OCI-LY7 (cell line): Measurements from ENCODE around the gene NPC1. TPM values are rescaled to one million over a fixed set of nuclear protein-coding genes. Genes with fewer than 3 reads are reported as not detected.

Source experiments
- BruUV-seq: library from RNA; stranded (reverse); fragments of 400-500 nt; replicated peaks from 2 replicates; lab custom pipeline; 2021; lab: Mats Ljungman, UMichigan
- CTCF ChIA-PET: fragments of 300-600 bp; sonication (Branson Sonifier 250); formaldehyde crosslinking; loops from one replicate; lab custom pipeline; 2022; ENCODE audit warnings: antibody characterized with exemption; ENCODE audit not compliant: unreplicated experiment; lab: Charles Lee
- POLR2A ChIA-PET: fragments of 300-600 bp; sonication (Branson Sonifier 250); formaldehyde crosslinking; loops from one replicate; lab custom pipeline; 2022; ENCODE audit warnings: antibody characterized with exemption; lab: Charles Lee
- DNase-seq: peaks from one replicate; pipeline ENCODE4 v3.0.0-alpha.2; 2015; ENCODE audit warnings: low spot score
- H2AFZ ChIP-seq: fragments of 200-600 bp; sonication (generic), shearing (Covaris generic); 2 replicates; pipeline ENCODE4 v1.6.1; 2014; ENCODE audit warnings: mild to moderate bottlenecking, antibody characterized with exemption, low read length, moderate library complexity
- H3K27ac ChIP-seq: fragments of 200-600 bp; sonication (generic); 2 replicates; pipeline ENCODE4 v1.5.1; 2014; ENCODE audit warnings: mixed run types, low read depth, mild to moderate bottlenecking, moderate library complexity, low read length, inconsistent platforms; ENCODE audit not compliant: poor library complexity, severe bottlenecking
- H3K36me3 ChIP-seq: fragments of 200-600 bp; sonication (generic); 2 replicates; pipeline ENCODE4 v1.6.1; 2014; ENCODE audit warnings: mild to moderate bottlenecking, antibody characterized with exemption, low read length, moderate library complexity, mixed read lengths; ENCODE audit not compliant: insufficient read depth
- H3K4me1 ChIP-seq: fragments of 200-600 bp; sonication (generic); 2 replicates; pipeline ENCODE4 v1.5.1; 2014; ENCODE audit warnings: mild to moderate bottlenecking, low read length; ENCODE audit not compliant: insufficient read depth, poor library complexity, severe bottlenecking
- H3K4me2 ChIP-seq: fragments of 200-600 bp; sonication (generic); 2 replicates; pipeline ENCODE4 v1.6.1; 2014; ENCODE audit warnings: mild to moderate bottlenecking, low read length
- H3K4me3 ChIP-seq: fragments of 200-600 bp; sonication (generic); 2 replicates; pipeline ENCODE4 v1.5.1; 2014; ENCODE audit warnings: mild to moderate bottlenecking, low read depth, low read length; ENCODE audit not compliant: poor library complexity, severe bottlenecking
- H3K79me2 ChIP-seq: fragments of 200-600 bp; sonication (generic); 2 replicates; pipeline ENCODE4 v1.6.1; 2016; ENCODE audit warnings: low read depth, mild to moderate bottlenecking, low read length, moderate library complexity, mixed read lengths; ENCODE audit not compliant: insufficient read depth
- H3K9me2 ChIP-seq: fragments of 200-600 bp; sonication (generic); 2 replicates; pipeline ENCODE4 v1.6.1; 2016; ENCODE audit warnings: mild to moderate bottlenecking, low read length, mixed read lengths; ENCODE audit not compliant: insufficient read depth
- H3K9me3 ChIP-seq: fragments of 200-600 bp; sonication (generic); 2 replicates; pipeline ENCODE4 v1.6.1; 2014; ENCODE audit warnings: mild to moderate bottlenecking, mixed run types, low read length, mixed read lengths
- H4K20me1 ChIP-seq: fragments of 200-600 bp; sonication (generic); 2 replicates; pipeline ENCODE4 v1.6.1; 2014; ENCODE audit warnings: mild to moderate bottlenecking, antibody characterized with exemption, low read length, moderate library complexity, mixed read lengths; ENCODE audit not compliant: insufficient read depth
- CTCF ChIP-seq: fragments of 200-600 bp; sonication (generic); conservative IDR thresholded peaks from 2 replicates; pipeline ENCODE4 v1.5.1; 2014; ENCODE audit warnings: mild to moderate bottlenecking, antibody characterized with exemption, low read length, moderate library complexity, mixed read lengths
- EZH2phosphoT487 ChIP-seq: fragments of 200-600 bp; sonication (generic); IDR thresholded peaks from 2 replicates; pipeline ENCODE4 v1.6.1; 2018; ENCODE audit warnings: low read depth, borderline replicate concordance, mild to moderate bottlenecking, mixed run types, antibody characterized with exemption, low read length, moderate library complexity, mixed read lengths
- intact Hi-C: fragments of 100-400 bp; cut with micrococcal nuclease; formaldehyde crosslinking; loops from one replicate; pipeline ENCODE4 v1.10.0; 2022; ENCODE audit not compliant: unreplicated experiment
- total RNA-seq, 2 experiments: library from RNA; depleted of rRNA in 1 of 2; stranded (reverse); fragments of >200 nt in 1 of 2; shearing (Covaris generic) in 1 of 2; gene quantifications; 2 replicates each; pipeline ENCODE4 v1.2.3, GENCODE V29; 2014 to 2022

NPC1 gene
- total RNA-seq, 2 experiments from 2014 or later: 26.0 to 38.9 TPM

GRCh38 chr18:23631746-23632145 lies 45.4 kb upstream of the NPC1 start:
- ChIA-PET POLR2A (no interaction called here), CTCF (no interaction called here)
- intact Hi-C loops: no loop called here

GRCh38 chr18:23631312-23631711 lies 45.0 kb upstream of the NPC1 start:
- H3K4me1 ChIP-seq: no peaks in the 10 kb centered on the region
- POLR2A ChIA-PET: interaction anchor here (1.7 kb wide), 1 partner anchor 8 kb away, joined by 3 read pairs; no protein-coding TSS in a partner anchor
- H4K20me1 ChIP-seq: no peaks in the 10 kb centered on the region
- intact Hi-C loops: no loop called here
- H3K27ac ChIP-seq: no peak overlapping the region
- no peak for DNase-seq
- H3K36me3 ChIP-seq: no peaks in the 10 kb centered on the region
- H3K4me3 ChIP-seq: no peak overlapping the region
- no peaks in the 10 kb centered on the region for H3K79me2 ChIP-seq
- CTCF ChIA-PET: no interaction called here
- no TSS peak for BruUV-seq
- no peaks in the 10 kb centered on the region for H3K9me2 ChIP-seq
- H3K9me3 ChIP-seq: no peaks in the 10 kb centered on the region
- H3K4me2 ChIP-seq: no peak overlapping the region
- H2AFZ ChIP-seq: no peak overlapping the region
- TF ChIP-seq EZH2phosphoT487: no peak
- TF ChIP-seq CTCF: no peak

More at GRCh38 chr18:23631746-23632145, 45.4 kb upstream of the NPC1 start:
- no peaks in the 10 kb centered on the region for H3K79me2 ChIP-seq
- H2AFZ ChIP-seq: no peak overlapping the region
- TF ChIP-seq EZH2phosphoT487 (no peak), CTCF (no peak)
- H3K9me2 ChIP-seq: no peaks in the 10 kb centered on the region
- no peaks in the 10 kb centered on the region for H3K4me1 ChIP-seq
- no peaks in the 10 kb centered on the region for H4K20me1 ChIP-seq
- no peak overlapping the region for H3K4me2 ChIP-seq
- no TSS peak for BruUV-seq
- no peaks in the 10 kb centered on the region for H3K36me3 ChIP-seq
- no peak overlapping the region for H3K27ac ChIP-seq
- H3K4me3 ChIP-seq: no peak overlapping the region
- no peak for DNase-seq
- H3K9me3 ChIP-seq: no peaks in the 10 kb centered on the region

GRCh38 chr18:23629444-23629946 lies 43.2 kb upstream of the NPC1 start:
- POLR2A ChIA-PET: interaction anchor here (1.7 kb wide), 1 partner anchor 10 kb away, joined by 3 read pairs; no protein-coding TSS in a partner anchor

More at GRCh38 chr18:23629444-23629946, 43.2 kb upstream of the NPC1 start:
- TF ChIP-seq EZH2phosphoT487 (no peak), CTCF (no peak)
- CTCF ChIA-PET: no interaction called here
- H3K4me2 ChIP-seq: no peak overlapping the region
- intact Hi-C loops: loop anchor here (10.0 kb wide), 1 partner anchor 375 kb away; no protein-coding TSS in a partner anchor
- no peak overlapping the region for H3K27ac ChIP-seq
- no peak for DNase-seq
- no peaks in the 10 kb centered on the region for H3K9me3 ChIP-seq
- H2AFZ ChIP-seq: no peak overlapping the region
- H3K4me1 ChIP-seq: no peaks in the 10 kb centered on the region
- no peaks in the 10 kb centered on the region for H3K9me2 ChIP-seq
- no peak overlapping the region for H3K4me3 ChIP-seq
- H3K36me3 ChIP-seq: no peaks in the 10 kb centered on the region
- H4K20me1 ChIP-seq: no peaks in the 10 kb centered on the region
- no peaks in the 10 kb centered on the region for H3K79me2 ChIP-seq
- no TSS peak for BruUV-seq
